ENCODE measurements around the gene BCOR. TPM values are rescaled to one million over a fixed set of nuclear protein-coding genes. Genes with fewer than 3 reads are reported as not detected.
A peak's percentile ranks its signal among the peaks of the same experiment; 100 is the strongest.

Gene BCOR
- total and polyA plus RNA-seq, 2 of the 8 experiments (the other 6 are each of a cell fraction or from before 2014, with no cell fraction given), result 25.0 to 50.8 TPM

- H3K27ac ChIP-seq (ENCODE audit: low read depth, low read length), result no peak overlapping the region
- H3K4me2 ChIP-seq (ENCODE audit: insufficient read depth in 1 of 2, low read depth in 2 of 2, low read length in 2 of 2), result peak overlapping the region; percentile 76 to 82
- H2BK5ac ChIP-seq (ENCODE audit: low read depth, low read length), result peak overlapping the region; percentile 71; the same call in 1 of the 2 replicates
- H3K4me1 ChIP-seq (replicated peaks in 1 of 4; ENCODE audit: control insufficient read depth in 3 of 4, insufficient read depth in 4 of 4, low read length in 3 of 4), result peaks cover 7 to 28% (median 13%) of the 10 kb centered on the region in 4 experiments
- H4K5ac ChIP-seq (ENCODE audit: insufficient read length, low read depth, low read length), result no peak overlapping the region
- peak overlapping the region; percentile 85 for H4K8ac ChIP-seq (ENCODE audit: extremely low read depth, insufficient read depth, low read length)
- H4K20me1 ChIP-seq (replicated peaks in 1 of 2; ENCODE audit: control insufficient read depth in 1 of 2, insufficient read depth in 2 of 2, low read length in 2 of 2), result peaks cover 2% of the 10 kb centered on the region in 2 experiments
- peak overlapping the region; percentile 87; the same call in 1 of the 2 replicates for H2BK12ac ChIP-seq (ENCODE audit: low read depth, low read length)
- H3K23ac ChIP-seq (ENCODE audit: insufficient read length), result no peak overlapping the region
- H3K4me3 ChIP-seq (ENCODE audit: extremely low read depth in 1 of 4, insufficient read depth in 2 of 4, low read depth in 3 of 4, low read length in 4 of 4), result peak overlapping the region; percentile 22 to 64 (median 44)
- H2BK120ac ChIP-seq (replicated peaks; ENCODE audit: low read depth, low read length), result no peak overlapping the region
- H3K79me1 ChIP-seq (ENCODE audit: low read depth, low read length), result no peaks in the 10 kb centered on the region
- H3K56ac ChIP-seq (replicated peaks; ENCODE audit: insufficient read length, low read depth, low read length), result no peak overlapping the region
- FAIRE-seq, result no peak
- peak overlapping the region; percentile 75 for H4K91ac ChIP-seq (replicated peaks; ENCODE audit: insufficient read length, low read length)
- peak overlapping the region; percentile 78 for H3K18ac ChIP-seq (ENCODE audit: extremely low read depth, low read length)
- H2AK5ac ChIP-seq (ENCODE audit: low read depth, low read length), result no peak overlapping the region
- H2AFZ ChIP-seq (ENCODE audit: low read length), result no peak overlapping the region
- H3K23me2 ChIP-seq (ENCODE audit: low read depth, low read length), result peaks cover 6% of the 10 kb centered on the region; the same call in 1 of the 2 replicates
- H2BK20ac ChIP-seq (ENCODE audit: low read length), result 0 out of 2 replicates have a peak overlapping the region, but pooled peaks have one; percentile 80
- H3K36me3 ChIP-seq (ENCODE audit: control insufficient read depth in 2 of 4, insufficient read depth in 4 of 4, low read length in 3 of 4), result no peaks in the 10 kb centered on the region
- H3K27me3 ChIP-seq (replicated peaks in 1 of 4; ENCODE audit: control insufficient read depth in 3 of 4, extremely low read depth in 1 of 4, insufficient read depth in 3 of 4, low read length in 3 of 4), result peaks cover 26 to 66% (median 50%) of the 10 kb centered on the region in 4 experiments; a peak in 6 of 7 replicates
- H3K4ac ChIP-seq (replicated peaks; ENCODE audit: insufficient read length, low read depth, low read length), result no peak overlapping the region
- no peak overlapping the region for H3K14ac ChIP-seq (ENCODE audit: insufficient read length)
- 0% methylated on average over 17 of the region's 63 CpGs; no CpG with 5 or more reads in 1 of the 2 experiments for WGBS, 2 experiments (ENCODE audit: extremely low coverage in 1 of 2, insufficient coverage in 1 of 2, insufficient read length in 1 of 2, insufficient replicate concordance in 2 of 2, low coverage in 1 of 2, low lambda C conversion rate in 2 of 2, missing lambda C conversion rate in 1 of 2)
- CTCF ChIA-PET (ENCODE audit: partially characterized antibody), result interaction anchor here (0.5 to 1.4 kb wide), 4 partner anchors 26 to 189 kb away, joined by 3 to 6 read pairs (median 4); no protein-coding TSS in a partner anchor
- H2BK15ac ChIP-seq (ENCODE audit: low read length), result no peak overlapping the region
- POLR2A ChIA-PET (ENCODE audit: partially characterized antibody), result interaction anchor here (1.0 to 1.4 kb wide), 7 partner anchors 19 to 353 kb away, joined by 3 to 4 read pairs (median 3); partner anchors contain the start of gene BCOR
- no peaks in the 10 kb centered on the region for H3K79me2 ChIP-seq (ENCODE audit: control insufficient read depth in 1 of 2, insufficient read depth in 2 of 2, low read length in 2 of 2)
- H3K9me3 ChIP-seq (ENCODE audit: insufficient read depth in 2 of 2, low read depth in 1 of 2, low read length in 1 of 2), result no peaks in the 10 kb centered on the region
- DNase-seq (ENCODE audit: low read depth in 1 of 2, low spot score in 2 of 2), result peak in 1 of 2 experiments; percentile 63
- peak overlapping the region in 1 of 4 experiments; percentile 13; a peak in 2 of 7 replicates for H3K9ac ChIP-seq (replicated peaks in 1 of 4; ENCODE audit: extremely low read depth in 1 of 4, low read depth in 3 of 4, low read length in 3 of 4)
- TF ChIP-seq RBBP5 (IDR thresholded peaks at IDR 0.05; ENCODE audit: borderline replicate concordance, low read depth, low read length) (no peak), POLR2A (IDR thresholded peaks at IDR 0.05; ENCODE audit: control extremely low read depth in 1 of 2, low read depth in 2 of 2, low read length in 2 of 2) (no peak), KDM5A (IDR thresholded peaks at IDR 0.05; ENCODE audit: low read length) (no peak), BCL11A (IDR thresholded peaks at IDR 0.05; ENCODE audit: low read depth in 2 of 2, low read length in 2 of 2) (no peak), EP300 (IDR thresholded peaks at IDR 0.05; ENCODE audit: borderline replicate concordance in 1 of 2, low read depth in 2 of 2, low read length in 2 of 2) (no peak), CBX5 (IDR thresholded peaks at IDR 0.05; ENCODE audit: low read depth, low read length) (no peak), JUND (IDR thresholded peaks at IDR 0.05; ENCODE audit: low read length) (no peak), TCF12 (IDR thresholded peaks at IDR 0.05; ENCODE audit: low read depth, low read length) (no peak), RFX5 (IDR thresholded peaks at IDR 0.05; ENCODE audit: borderline replicate concordance, low read depth, low read length) (no peak), TEAD4 (IDR thresholded peaks at IDR 0.05; ENCODE audit: low read depth, low read length) (no peak)
Observed at GRCh38 chrX:40006106-40007017, 91.4 kb downstream of the BCOR start.

Measured in H1 (cell line).